OCI-LY7 (cell line): ENCODE data around the gene VEGFC. TPM values are rescaled to one million over a fixed set of nuclear protein-coding genes. Genes with fewer than 3 reads are reported as not detected.

ENCODE experiments used
- BruUV-seq: library from RNA; stranded (reverse); fragments of 400-500 nt; replicated peaks from 2 replicates; lab custom pipeline; 2021; lab: Mats Ljungman, UMichigan
- CTCF ChIA-PET: fragments of 300-600 bp; sonication (Branson Sonifier 250); formaldehyde crosslinking; loops from one replicate; lab custom pipeline; 2022; ENCODE audit warnings: antibody characterized with exemption; ENCODE audit not compliant: unreplicated experiment; lab: Charles Lee
- POLR2A ChIA-PET: fragments of 300-600 bp; sonication (Branson Sonifier 250); formaldehyde crosslinking; loops from one replicate; lab custom pipeline; 2022; ENCODE audit warnings: antibody characterized with exemption; lab: Charles Lee
- DNase-seq: peaks from one replicate; pipeline ENCODE4 v3.0.0-alpha.2; 2015; ENCODE audit warnings: low spot score
- H2AFZ ChIP-seq: fragments of 200-600 bp; sonication (generic), shearing (Covaris generic); 2 replicates; pipeline ENCODE4 v1.6.1; 2014; ENCODE audit warnings: mild to moderate bottlenecking, antibody characterized with exemption, low read length, moderate library complexity
- H3K27ac ChIP-seq: fragments of 200-600 bp; sonication (generic); 2 replicates; pipeline ENCODE4 v1.5.1; 2014; ENCODE audit warnings: mixed run types, low read depth, mild to moderate bottlenecking, moderate library complexity, low read length, inconsistent platforms; ENCODE audit not compliant: poor library complexity, severe bottlenecking
- H3K36me3 ChIP-seq: fragments of 200-600 bp; sonication (generic); 2 replicates; pipeline ENCODE4 v1.6.1; 2014; ENCODE audit warnings: mild to moderate bottlenecking, antibody characterized with exemption, low read length, moderate library complexity, mixed read lengths; ENCODE audit not compliant: insufficient read depth
- H3K4me1 ChIP-seq: fragments of 200-600 bp; sonication (generic); 2 replicates; pipeline ENCODE4 v1.5.1; 2014; ENCODE audit warnings: mild to moderate bottlenecking, low read length; ENCODE audit not compliant: insufficient read depth, poor library complexity, severe bottlenecking
- H3K4me2 ChIP-seq: fragments of 200-600 bp; sonication (generic); 2 replicates; pipeline ENCODE4 v1.6.1; 2014; ENCODE audit warnings: mild to moderate bottlenecking, low read length
- H3K4me3 ChIP-seq: fragments of 200-600 bp; sonication (generic); 2 replicates; pipeline ENCODE4 v1.5.1; 2014; ENCODE audit warnings: mild to moderate bottlenecking, low read depth, low read length; ENCODE audit not compliant: poor library complexity, severe bottlenecking
- H3K79me2 ChIP-seq: fragments of 200-600 bp; sonication (generic); 2 replicates; pipeline ENCODE4 v1.6.1; 2016; ENCODE audit warnings: low read depth, mild to moderate bottlenecking, low read length, moderate library complexity, mixed read lengths; ENCODE audit not compliant: insufficient read depth
- H3K9me2 ChIP-seq: fragments of 200-600 bp; sonication (generic); 2 replicates; pipeline ENCODE4 v1.6.1; 2016; ENCODE audit warnings: mild to moderate bottlenecking, low read length, mixed read lengths; ENCODE audit not compliant: insufficient read depth
- H3K9me3 ChIP-seq: fragments of 200-600 bp; sonication (generic); 2 replicates; pipeline ENCODE4 v1.6.1; 2014; ENCODE audit warnings: mild to moderate bottlenecking, mixed run types, low read length, mixed read lengths
- H4K20me1 ChIP-seq: fragments of 200-600 bp; sonication (generic); 2 replicates; pipeline ENCODE4 v1.6.1; 2014; ENCODE audit warnings: mild to moderate bottlenecking, antibody characterized with exemption, low read length, moderate library complexity, mixed read lengths; ENCODE audit not compliant: insufficient read depth
- EZH2phosphoT487 ChIP-seq: fragments of 200-600 bp; sonication (generic); IDR thresholded peaks from 2 replicates; pipeline ENCODE4 v1.6.1; 2018; ENCODE audit warnings: low read depth, borderline replicate concordance, mild to moderate bottlenecking, mixed run types, antibody characterized with exemption, low read length, moderate library complexity, mixed read lengths
- intact Hi-C: fragments of 100-400 bp; cut with micrococcal nuclease; formaldehyde crosslinking; loops from one replicate; pipeline ENCODE4 v1.10.0; 2022; ENCODE audit not compliant: unreplicated experiment
- total RNA-seq, 2 experiments: library from RNA; depleted of rRNA in 1 of 2; stranded (reverse); fragments of >200 nt in 1 of 2; shearing (Covaris generic) in 1 of 2; gene quantifications; 2 replicates each; pipeline ENCODE4 v1.2.3, GENCODE V29; 2014 to 2022
- TF ChIP-seq, protein P1 (sequence below): fragments of 200-600 bp; sonication (generic); conservative IDR thresholded peaks from 2 replicates; pipeline ENCODE4 v1.5.1; 2014; ENCODE audit warnings: mild to moderate bottlenecking, antibody characterized with exemption, low read length, moderate library complexity, mixed read lengths

Gene VEGFC
- total RNA-seq, 2 experiments from 2014 or later = not detected

- no peak for TF ChIP-seq EZH2phosphoT487
- TF ChIP-seq, protein P1, sequence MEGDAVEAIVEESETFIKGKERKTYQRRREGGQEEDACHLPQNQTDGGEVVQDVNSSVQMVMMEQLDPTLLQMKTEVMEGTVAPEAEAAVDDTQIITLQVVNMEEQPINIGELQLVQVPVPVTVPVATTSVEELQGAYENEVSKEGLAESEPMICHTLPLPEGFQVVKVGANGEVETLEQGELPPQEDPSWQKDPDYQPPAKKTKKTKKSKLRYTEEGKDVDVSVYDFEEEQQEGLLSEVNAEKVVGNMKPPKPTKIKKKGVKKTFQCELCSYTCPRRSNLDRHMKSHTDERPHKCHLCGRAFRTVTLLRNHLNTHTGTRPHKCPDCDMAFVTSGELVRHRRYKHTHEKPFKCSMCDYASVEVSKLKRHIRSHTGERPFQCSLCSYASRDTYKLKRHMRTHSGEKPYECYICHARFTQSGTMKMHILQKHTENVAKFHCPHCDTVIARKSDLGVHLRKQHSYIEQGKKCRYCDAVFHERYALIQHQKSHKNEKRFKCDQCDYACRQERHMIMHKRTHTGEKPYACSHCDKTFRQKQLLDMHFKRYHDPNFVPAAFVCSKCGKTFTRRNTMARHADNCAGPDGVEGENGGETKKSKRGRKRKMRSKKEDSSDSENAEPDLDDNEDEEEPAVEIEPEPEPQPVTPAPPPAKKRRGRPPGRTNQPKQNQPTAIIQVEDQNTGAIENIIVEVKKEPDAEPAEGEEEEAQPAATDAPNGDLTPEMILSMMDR = no peak
- no TSS peak for BruUV-seq
- CTCF ChIA-PET = no interaction called here
Measured at GRCh38 chr4:176839656-176840055, 46.9 kb upstream of the VEGFC start.

DNA sequence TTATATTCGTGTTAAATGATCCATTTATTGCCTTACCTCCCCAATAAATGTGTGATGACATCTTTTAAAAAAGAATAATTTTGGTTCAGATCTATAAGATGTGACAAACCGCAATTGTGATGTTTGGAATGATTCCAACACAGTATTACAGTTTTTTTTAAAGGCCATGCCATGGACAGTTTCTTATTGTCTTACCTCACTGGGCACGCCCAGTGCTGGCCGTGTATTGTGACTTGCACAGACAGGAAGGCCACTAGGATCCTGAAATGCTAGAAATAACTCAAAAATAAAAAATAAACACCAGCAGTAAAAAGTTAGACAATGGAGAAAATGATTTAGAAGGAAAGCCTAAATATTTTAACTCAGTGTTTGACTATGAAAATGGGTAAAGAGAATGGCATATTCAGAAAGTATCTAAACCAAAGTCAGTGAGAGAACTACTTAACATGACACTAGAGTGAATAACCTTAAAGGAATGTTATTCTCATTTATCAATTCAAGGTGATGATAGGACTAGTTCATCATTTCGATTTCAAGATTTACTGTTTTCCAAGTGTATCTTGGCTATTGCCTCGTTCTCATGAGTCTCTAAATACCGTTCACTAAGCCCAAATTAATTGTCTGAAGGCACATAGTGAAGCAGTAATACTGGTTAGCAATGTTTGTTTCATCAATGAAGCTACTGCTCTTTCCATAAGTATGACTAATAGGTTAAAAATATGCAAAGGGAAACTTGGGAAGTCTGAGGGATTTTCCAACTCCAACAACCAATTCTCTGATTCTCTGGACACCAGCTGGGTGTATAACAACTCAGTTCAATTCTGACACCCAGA is 46.1 kb upstream of the VEGFC start:
- Histone ChIP-seq H3K9me2 (no peaks in the 10 kb centered on the region), H3K4me1 (no peaks in the 10 kb centered on the region), H3K4me3 (no peak overlapping the region), H3K9me3 (no peaks in the 10 kb centered on the region), H3K36me3 (no peaks in the 10 kb centered on the region), H3K79me2 (no peaks in the 10 kb centered on the region), H3K27ac (no peak overlapping the region), H4K20me1 (no peaks in the 10 kb centered on the region), H2AFZ (no peak overlapping the region), H3K4me2 (no peak overlapping the region)
- intact Hi-C loops = no loop called here
- no TSS peak for BruUV-seq
- POLR2A ChIA-PET = interaction anchor here (0.8 kb wide), 1 partner anchor 20 kb away, joined by 3 read pairs; no protein-coding TSS in a partner anchor
- CTCF ChIA-PET = no interaction called here
- no peak for DNase-seq
- TF ChIP-seq, protein P1 = no peak
- no peak for TF ChIP-seq EZH2phosphoT487

More at GRCh38 chr4:176839656-176840055, 46.9 kb upstream of the VEGFC start:
- POLR2A ChIA-PET = interaction anchor here (0.7 to 0.8 kb wide), 2 partner anchors 15 to 19 kb away, joined by 3 read pairs; no protein-coding TSS in a partner anchor
- Histone ChIP-seq H3K27ac (no peak overlapping the region), H3K9me2 (no peaks in the 10 kb centered on the region), H3K9me3 (no peaks in the 10 kb centered on the region), H3K4me3 (no peak overlapping the region), H3K4me2 (no peak overlapping the region), H3K4me1 (no peaks in the 10 kb centered on the region), H3K36me3 (no peaks in the 10 kb centered on the region), H2AFZ (no peak overlapping the region), H4K20me1 (no peaks in the 10 kb centered on the region), H3K79me2 (no peaks in the 10 kb centered on the region)
- no peak for DNase-seq
- intact Hi-C loops = no loop called here
